ENCODE data around the gene LDLRAD2. TPM values are rescaled to one million over a fixed set of nuclear protein-coding genes. Genes with fewer than 3 reads are reported as not detected.

Gene LDLRAD2
- total RNA-seq, 1 experiment from 2014 or later, result not detected

DNA sequence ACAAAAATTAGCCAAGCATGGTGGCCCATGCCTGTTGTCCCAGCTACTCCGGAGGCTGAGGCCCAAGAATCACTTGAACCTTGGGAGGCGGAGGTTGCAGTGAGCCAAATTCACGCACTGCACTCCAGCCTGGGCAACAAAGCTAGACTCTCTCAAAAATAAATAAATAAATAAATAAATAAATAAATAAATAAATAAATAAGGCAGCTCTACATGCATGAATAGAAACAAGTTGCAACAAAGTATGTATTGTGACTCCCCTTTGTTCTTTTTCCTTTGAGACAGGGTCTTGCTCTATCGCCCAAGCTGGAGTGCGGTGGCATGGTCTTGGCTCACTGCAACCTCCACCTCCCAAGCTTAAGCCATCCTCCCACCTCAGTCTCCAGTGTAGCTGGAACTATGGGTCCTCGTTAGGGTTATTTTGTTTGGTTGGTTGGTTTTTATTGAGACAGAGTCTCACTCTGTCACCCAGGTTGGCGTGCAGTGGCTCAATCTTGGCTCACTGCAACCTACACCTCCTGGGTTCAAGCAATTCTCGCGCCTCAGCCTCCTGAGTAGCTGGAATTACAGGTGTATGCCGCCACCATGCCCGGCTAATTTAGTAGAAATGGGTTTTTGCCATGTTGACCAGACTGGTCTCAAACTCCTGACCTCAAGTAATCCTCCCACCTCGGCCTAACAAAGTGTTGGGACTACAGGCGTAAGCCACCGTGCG, 37.1 kb upstream of the LDLRAD2 start:
- no peak overlapping the region for H3K9ac ChIP-seq (ENCODE audit: low read length)
- CTCF ChIA-PET, result interaction anchor here (0.6 kb wide), 1 partner anchor 268 kb away, joined by 5 read pairs; no protein-coding TSS in a partner anchor
- H3K9me2 ChIP-seq (ENCODE audit: insufficient read depth), result no peaks in the 10 kb centered on the region
- DNase-seq (ENCODE audit: low read depth, low spot score) (no peak), ATAC-seq (no peak)
- H3K4me3 ChIP-seq (replicated peaks in 1 of 2; ENCODE audit: low read depth in 1 of 2, low read length in 2 of 2), result no peak overlapping the region
- intact Hi-C loops (cut with micrococcal nuclease), result no loop called here
- H3K79me2 ChIP-seq (ENCODE audit: insufficient read depth, low read length), result peaks cover 95% of the 10 kb centered on the region
- POLR2A ChIA-PET, result interaction anchor here (1.3 kb wide), 1 partner anchor 8 kb away, joined by 3 read pairs; the partner anchor contains the start of gene USP48
- no peaks in the 10 kb centered on the region for H3K27me3 ChIP-seq (ENCODE audit: insufficient read depth, low read length)
- no peak overlapping the region for H3K27ac ChIP-seq (ENCODE audit: low read depth, low read length)
- H3K9me3 ChIP-seq (ENCODE audit: control insufficient read depth in 1 of 2, insufficient read depth in 1 of 2, low read depth in 1 of 2, low read length in 2 of 2), result no peaks in the 10 kb centered on the region
- BruUV-seq (replicated peaks), result no TSS peak
- H4K20me1 ChIP-seq (ENCODE audit: insufficient read depth), result 0 out of 2 replicates have a peak, but pooled peaks cover 4% of the 10 kb centered on the region
- no peak overlapping the region for H2AFZ ChIP-seq (ENCODE audit: low read depth, low read length, poor library complexity, severe bottlenecking)
- no peak overlapping the region for H3K4me2 ChIP-seq (ENCODE audit: low read length)
- peaks cover 2 to 7% of the 10 kb centered on the region in 2 experiments; a peak in 3 of 4 replicates for H3K4me1 ChIP-seq (ENCODE audit: control insufficient read depth in 1 of 2, insufficient read depth in 2 of 2, low read length in 2 of 2)
- RAD21 ChIA-PET (ENCODE audit: low non-redundant PET in 1 of 2, low total read pairs in 2 of 2, uncharacterized antibody in 2 of 2, unreplicated experiment in 2 of 2), result no interaction called here
- TF ChIP-seq EGR1 (IDR thresholded peaks at IDR 0.05; ENCODE audit: low read depth) (no peak), ELF1 (IDR thresholded peaks at IDR 0.05; ENCODE audit: borderline replicate concordance, low read depth) (no peak), TCF7L2 (IDR thresholded peaks at IDR 0.05; ENCODE audit: borderline replicate concordance, extremely low read depth, insufficient read depth, insufficient read length) (no peak), RAD21 (IDR thresholded peaks at IDR 0.05; ENCODE audit: low read depth) (no peak), SP1 (IDR thresholded peaks at IDR 0.05; ENCODE audit: low read depth) (no peak), ZFX (IDR thresholded peaks at IDR 0.05) (no peak), SRF (IDR thresholded peaks at IDR 0.05; ENCODE audit: low read depth) (no peak), CBX3 (IDR thresholded peaks at IDR 0.05; ENCODE audit: low read depth) (no peak), JUND (IDR thresholded peaks at IDR 0.05) (no peak), ZNF274 (IDR thresholded peaks at IDR 0.05; ENCODE audit: low read depth, low read length) (no peak), FOSL1 (IDR thresholded peaks at IDR 0.05; ENCODE audit: low read depth) (no peak), POLR2A (IDR thresholded peaks at IDR 0.05; ENCODE audit: borderline replicate concordance, extremely low read depth, insufficient read depth, insufficient read length) (no peak), EZH2 (IDR thresholded peaks at IDR 0.05) (no peak), CEBPB (IDR thresholded peaks at IDR 0.05; ENCODE audit: low read depth) (no peak)
- TF ChIP-seq, protein P1, sequence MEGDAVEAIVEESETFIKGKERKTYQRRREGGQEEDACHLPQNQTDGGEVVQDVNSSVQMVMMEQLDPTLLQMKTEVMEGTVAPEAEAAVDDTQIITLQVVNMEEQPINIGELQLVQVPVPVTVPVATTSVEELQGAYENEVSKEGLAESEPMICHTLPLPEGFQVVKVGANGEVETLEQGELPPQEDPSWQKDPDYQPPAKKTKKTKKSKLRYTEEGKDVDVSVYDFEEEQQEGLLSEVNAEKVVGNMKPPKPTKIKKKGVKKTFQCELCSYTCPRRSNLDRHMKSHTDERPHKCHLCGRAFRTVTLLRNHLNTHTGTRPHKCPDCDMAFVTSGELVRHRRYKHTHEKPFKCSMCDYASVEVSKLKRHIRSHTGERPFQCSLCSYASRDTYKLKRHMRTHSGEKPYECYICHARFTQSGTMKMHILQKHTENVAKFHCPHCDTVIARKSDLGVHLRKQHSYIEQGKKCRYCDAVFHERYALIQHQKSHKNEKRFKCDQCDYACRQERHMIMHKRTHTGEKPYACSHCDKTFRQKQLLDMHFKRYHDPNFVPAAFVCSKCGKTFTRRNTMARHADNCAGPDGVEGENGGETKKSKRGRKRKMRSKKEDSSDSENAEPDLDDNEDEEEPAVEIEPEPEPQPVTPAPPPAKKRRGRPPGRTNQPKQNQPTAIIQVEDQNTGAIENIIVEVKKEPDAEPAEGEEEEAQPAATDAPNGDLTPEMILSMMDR (IDR thresholded peaks at IDR 0.05 in 2 of 3, conservative IDR thresholded peaks at IDR 0.05 in 1 of 3; ENCODE audit: borderline replicate concordance in 1 of 3, insufficient read depth in 1 of 3, low read depth in 2 of 3, low read length in 2 of 3), result no peak
- TF ChIP-seq, protein P2, sequence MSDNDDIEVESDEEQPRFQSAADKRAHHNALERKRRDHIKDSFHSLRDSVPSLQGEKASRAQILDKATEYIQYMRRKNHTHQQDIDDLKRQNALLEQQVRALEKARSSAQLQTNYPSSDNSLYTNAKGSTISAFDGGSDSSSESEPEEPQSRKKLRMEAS (IDR thresholded peaks at IDR 0.05), result no peak
- TF ChIP-seq, protein P3, sequence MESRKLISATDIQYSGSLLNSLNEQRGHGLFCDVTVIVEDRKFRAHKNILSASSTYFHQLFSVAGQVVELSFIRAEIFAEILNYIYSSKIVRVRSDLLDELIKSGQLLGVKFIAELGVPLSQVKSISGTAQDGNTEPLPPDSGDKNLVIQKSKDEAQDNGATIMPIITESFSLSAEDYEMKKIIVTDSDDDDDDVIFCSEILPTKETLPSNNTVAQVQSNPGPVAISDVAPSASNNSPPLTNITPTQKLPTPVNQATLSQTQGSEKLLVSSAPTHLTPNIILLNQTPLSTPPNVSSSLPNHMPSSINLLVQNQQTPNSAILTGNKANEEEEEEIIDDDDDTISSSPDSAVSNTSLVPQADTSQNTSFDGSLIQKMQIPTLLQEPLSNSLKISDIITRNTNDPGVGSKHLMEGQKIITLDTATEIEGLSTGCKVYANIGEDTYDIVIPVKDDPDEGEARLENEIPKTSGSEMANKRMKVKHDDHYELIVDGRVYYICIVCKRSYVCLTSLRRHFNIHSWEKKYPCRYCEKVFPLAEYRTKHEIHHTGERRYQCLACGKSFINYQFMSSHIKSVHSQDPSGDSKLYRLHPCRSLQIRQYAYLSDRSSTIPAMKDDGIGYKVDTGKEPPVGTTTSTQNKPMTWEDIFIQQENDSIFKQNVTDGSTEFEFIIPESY (IDR thresholded peaks at IDR 0.05; ENCODE audit: extremely low read depth, insufficient replicate concordance, low read length), result no peak
- TF ChIP-seq, protein P4, sequence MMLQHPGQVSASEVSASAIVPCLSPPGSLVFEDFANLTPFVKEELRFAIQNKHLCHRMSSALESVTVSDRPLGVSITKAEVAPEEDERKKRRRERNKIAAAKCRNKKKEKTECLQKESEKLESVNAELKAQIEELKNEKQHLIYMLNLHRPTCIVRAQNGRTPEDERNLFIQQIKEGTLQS (IDR thresholded peaks at IDR 0.05), result no peak
- no peaks in the 10 kb centered on the region for H3K36me3 ChIP-seq (ENCODE audit: control insufficient read depth in 1 of 2, insufficient read depth in 2 of 2, low read length in 2 of 2)

All from HCT116 (cell line).